ENCODE measurements around the gene ADAMTS20.

Gene ADAMTS20

DNA sequence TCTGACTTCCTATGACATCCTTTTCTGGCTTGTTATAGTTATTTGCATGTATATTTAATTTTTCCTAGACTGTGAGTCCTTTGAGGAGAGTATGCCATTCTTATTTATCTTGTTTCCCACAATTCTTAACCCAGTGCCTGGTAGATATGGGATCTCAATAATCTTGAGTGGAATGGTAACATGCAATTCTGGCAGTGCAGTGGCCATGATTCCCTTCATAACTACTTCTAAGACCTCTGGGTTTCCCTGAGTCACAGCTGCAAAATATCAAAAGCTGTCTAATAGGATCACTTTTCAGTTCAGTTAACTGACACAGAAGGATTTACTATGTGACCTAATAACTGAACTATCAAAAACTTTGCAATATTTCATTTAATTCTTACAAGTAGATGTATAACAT lies 135.0 kb downstream of the ADAMTS20 start:
- H3K36me3 ChIP-seq (ENCODE audit: control insufficient read depth, insufficient read depth, low read length): no peaks in the 10 kb centered on the region
- no peak overlapping the region for H3K4me3 ChIP-seq (ENCODE audit: extremely low read depth, insufficient read depth, low read length, poor library complexity, severe bottlenecking)
- H3K9me3 ChIP-seq (ENCODE audit: control insufficient read depth, low read length): no peaks in the 10 kb centered on the region
- no peaks in the 10 kb centered on the region for H3K4me1 ChIP-seq (ENCODE audit: control insufficient read depth, insufficient read depth, low read length, poor library complexity, severe bottlenecking)
- H3K27ac ChIP-seq (ENCODE audit: low read depth, low read length, severe bottlenecking): no peak overlapping the region

DNA sequence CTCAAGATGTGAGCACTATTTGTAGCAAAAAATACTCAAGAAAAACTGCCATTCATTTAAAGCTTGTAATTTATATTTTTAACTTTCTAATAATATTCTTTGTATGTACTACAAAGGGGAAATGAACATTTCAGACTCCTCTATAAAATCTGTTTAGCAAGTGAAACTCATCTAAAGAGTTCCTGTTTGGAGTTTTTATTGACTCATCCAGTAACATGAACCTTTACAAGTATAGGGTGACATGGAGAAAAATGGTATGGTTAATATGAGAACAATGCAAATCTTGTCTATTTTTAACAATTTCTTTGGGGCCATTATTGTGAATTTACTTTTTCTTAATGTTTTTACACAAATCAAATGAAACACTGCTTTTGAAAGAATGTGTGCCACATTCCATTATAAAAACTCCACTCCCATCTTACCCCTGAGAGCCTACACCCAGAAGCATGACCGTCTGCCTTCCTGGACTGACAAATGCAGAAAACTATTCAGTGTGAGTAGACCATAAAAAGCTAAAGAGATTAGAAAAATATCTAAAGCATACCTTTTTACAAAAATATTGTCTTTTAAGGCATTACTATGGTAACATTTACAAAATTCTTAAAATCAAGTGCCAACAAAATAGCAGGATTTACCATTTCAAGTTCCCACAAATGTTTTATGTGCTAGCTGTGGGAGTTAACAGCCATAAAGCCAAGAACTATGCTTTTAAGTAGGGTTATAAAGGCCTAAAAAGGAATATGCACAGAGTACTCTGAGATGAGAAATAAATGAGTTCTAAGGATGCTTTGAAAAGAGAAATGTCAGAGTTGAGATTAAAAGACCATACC lies 144.0 kb downstream of the ADAMTS20 start:
- Histone ChIP-seq H3K36me3 (ENCODE audit: control insufficient read depth, insufficient read depth, low read length) (no peaks in the 10 kb centered on the region), H3K27ac (ENCODE audit: low read depth, low read length, severe bottlenecking) (peak overlapping the region; percentile 42), H3K9me3 (ENCODE audit: control insufficient read depth, low read length) (no peaks in the 10 kb centered on the region), H3K4me1 (ENCODE audit: control insufficient read depth, insufficient read depth, low read length, poor library complexity, severe bottlenecking) (no peaks in the 10 kb centered on the region), H3K4me3 (ENCODE audit: extremely low read depth, insufficient read depth, low read length, poor library complexity, severe bottlenecking) (no peak overlapping the region)
- WGBS, 2 experiments (ENCODE audit: insufficient coverage in 2 of 2): no CpG with 5 or more reads among the region's 1 CpG

DNA sequence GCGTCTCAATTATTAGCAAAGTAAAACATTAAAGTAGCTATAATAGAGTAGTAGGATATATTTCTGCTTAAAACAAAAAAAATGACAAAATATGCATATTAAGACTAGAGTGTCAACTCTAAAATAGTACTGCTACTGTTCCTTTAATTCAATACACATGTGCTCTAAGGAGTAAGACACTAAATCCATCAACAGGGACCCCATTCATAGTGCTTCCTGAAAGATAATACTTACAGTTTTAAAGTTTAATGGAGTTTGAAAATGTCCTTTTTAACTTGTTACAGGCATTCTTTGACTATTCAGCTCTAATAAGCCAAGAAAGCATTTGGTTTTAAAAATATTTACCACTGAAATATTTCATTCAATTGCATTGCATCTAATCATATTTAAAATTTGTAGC lies 145.2 kb downstream of the ADAMTS20 start:
- no peak overlapping the region for H3K27ac ChIP-seq (ENCODE audit: low read depth, low read length, severe bottlenecking)
- WGBS, 2 experiments (ENCODE audit: insufficient coverage in 2 of 2): no CpG with 5 or more reads among the region's 1 CpG
- H3K9me3 ChIP-seq (ENCODE audit: control insufficient read depth, low read length): no peaks in the 10 kb centered on the region
- H3K4me1 ChIP-seq (ENCODE audit: control insufficient read depth, insufficient read depth, low read length, poor library complexity, severe bottlenecking): no peaks in the 10 kb centered on the region
- no peaks in the 10 kb centered on the region for H3K36me3 ChIP-seq (ENCODE audit: control insufficient read depth, insufficient read depth, low read length)
- H3K4me3 ChIP-seq (ENCODE audit: extremely low read depth, insufficient read depth, low read length, poor library complexity, severe bottlenecking): no peak overlapping the region

DNA sequence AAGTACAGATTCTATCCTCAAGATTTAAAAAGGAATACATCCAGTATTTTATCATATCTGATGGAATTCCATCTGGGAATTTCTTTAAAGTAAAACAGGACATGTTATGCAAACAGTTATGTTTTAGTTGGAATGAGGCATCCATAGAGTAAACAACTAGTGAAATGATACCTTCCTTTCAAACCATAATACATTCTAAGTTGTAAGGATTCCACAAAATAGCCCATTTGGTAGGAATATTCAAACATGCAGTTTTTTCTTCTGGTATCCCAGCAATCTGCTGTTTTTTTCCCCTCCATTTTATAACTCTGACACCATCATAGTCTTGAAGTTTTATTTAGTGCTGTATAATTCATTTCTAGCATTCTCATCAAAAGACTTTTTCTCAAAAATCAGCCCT lies 149.6 kb downstream of the ADAMTS20 start:
- no peak overlapping the region for H3K27ac ChIP-seq (ENCODE audit: low read depth, low read length, severe bottlenecking)
- no peaks in the 10 kb centered on the region for H3K9me3 ChIP-seq (ENCODE audit: control insufficient read depth, low read length)
- no peaks in the 10 kb centered on the region for H3K36me3 ChIP-seq (ENCODE audit: control insufficient read depth, insufficient read depth, low read length)
- H3K4me3 ChIP-seq (ENCODE audit: extremely low read depth, insufficient read depth, low read length, poor library complexity, severe bottlenecking): no peak overlapping the region
- no peaks in the 10 kb centered on the region for H3K4me1 ChIP-seq (ENCODE audit: control insufficient read depth, insufficient read depth, low read length, poor library complexity, severe bottlenecking)

DNA sequence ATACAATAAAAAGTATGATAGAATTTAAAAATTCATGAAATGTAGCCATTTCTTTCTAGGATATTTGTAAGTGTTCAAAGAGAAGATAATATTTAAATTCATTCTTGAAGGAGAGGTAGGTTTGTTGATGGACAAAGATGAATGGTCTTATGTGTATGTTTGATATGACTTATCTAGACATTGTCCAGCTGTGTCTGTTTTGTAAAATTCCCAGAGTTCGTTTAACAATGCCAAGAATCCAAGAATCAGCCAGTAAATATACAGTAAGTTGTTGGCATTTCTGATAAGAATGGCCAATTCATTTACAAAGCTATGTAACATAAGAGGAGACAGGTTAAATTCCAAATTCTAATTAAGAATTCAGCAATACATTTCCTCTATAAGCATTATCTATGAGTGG lies 150.9 kb downstream of the ADAMTS20 start:
- H3K4me1 ChIP-seq (ENCODE audit: control insufficient read depth, insufficient read depth, low read length, poor library complexity, severe bottlenecking): no peaks in the 10 kb centered on the region
- no peak overlapping the region for H3K27ac ChIP-seq (ENCODE audit: low read depth, low read length, severe bottlenecking)
- no peaks in the 10 kb centered on the region for H3K36me3 ChIP-seq (ENCODE audit: control insufficient read depth, insufficient read depth, low read length)
- no CpG with 5 or more reads among the region's 1 CpG for WGBS, 2 experiments (ENCODE audit: insufficient coverage in 2 of 2)
- no peak overlapping the region for H3K4me3 ChIP-seq (ENCODE audit: extremely low read depth, insufficient read depth, low read length, poor library complexity, severe bottlenecking)
- no peaks in the 10 kb centered on the region for H3K9me3 ChIP-seq (ENCODE audit: control insufficient read depth, low read length)

DNA sequence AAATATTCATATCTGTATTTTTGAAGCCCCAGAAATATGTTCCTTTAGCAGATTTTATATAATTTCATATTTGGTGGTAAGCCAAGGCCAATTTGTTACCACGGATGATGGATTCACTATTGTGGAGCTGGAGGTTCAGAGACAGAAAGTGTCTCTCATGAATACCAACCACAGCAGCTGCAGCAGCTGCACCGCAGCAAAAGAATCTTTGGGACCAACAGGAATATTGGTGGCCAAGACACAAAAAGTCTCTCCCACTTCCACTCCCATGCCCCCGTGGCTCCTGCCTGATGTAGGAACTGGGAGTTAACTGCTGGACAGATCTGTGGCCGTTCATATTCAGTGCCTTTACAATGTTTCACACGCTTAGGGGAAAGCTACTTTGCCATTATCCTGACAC lies 155.3 kb downstream of the ADAMTS20 start:
- H3K4me1 ChIP-seq (ENCODE audit: control insufficient read depth, insufficient read depth, low read length, poor library complexity, severe bottlenecking): no peaks in the 10 kb centered on the region
- H3K27ac ChIP-seq (ENCODE audit: low read depth, low read length, severe bottlenecking): no peak overlapping the region
- no peaks in the 10 kb centered on the region for H3K36me3 ChIP-seq (ENCODE audit: control insufficient read depth, insufficient read depth, low read length)
- 96 to 100% methylated on average over 2 to 4 of the region's 5 CpGs for WGBS, 2 experiments (ENCODE audit: insufficient coverage in 2 of 2)
- no peak overlapping the region for H3K4me3 ChIP-seq (ENCODE audit: extremely low read depth, insufficient read depth, low read length, poor library complexity, severe bottlenecking)
- no peaks in the 10 kb centered on the region for H3K9me3 ChIP-seq (ENCODE audit: control insufficient read depth, low read length)

DNA sequence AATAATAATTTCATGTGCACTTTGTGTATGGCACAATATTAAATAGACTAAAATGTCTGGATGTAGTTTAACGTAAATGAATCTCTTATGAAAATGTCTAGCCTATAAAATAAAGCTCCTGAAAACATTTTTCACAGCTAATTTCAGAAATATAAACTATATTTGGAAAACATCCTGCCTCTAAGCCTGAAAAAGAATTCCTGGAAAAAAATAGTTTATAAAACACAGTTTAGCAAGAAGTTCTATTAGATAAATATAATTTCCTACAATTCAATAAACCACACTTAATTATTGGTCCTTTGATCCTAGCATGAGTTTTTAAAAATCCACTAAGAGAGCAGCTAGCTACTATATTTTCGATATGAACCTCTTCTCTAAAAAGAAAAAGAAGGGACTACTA lies 159.9 kb downstream of the ADAMTS20 start:
- Histone ChIP-seq H3K9me3 (ENCODE audit: control insufficient read depth, low read length) (no peaks in the 10 kb centered on the region), H3K4me1 (ENCODE audit: control insufficient read depth, insufficient read depth, low read length, poor library complexity, severe bottlenecking) (no peaks in the 10 kb centered on the region), H3K36me3 (ENCODE audit: control insufficient read depth, insufficient read depth, low read length) (no peaks in the 10 kb centered on the region), H3K4me3 (ENCODE audit: extremely low read depth, insufficient read depth, low read length, poor library complexity, severe bottlenecking) (no peak overlapping the region), H3K27ac (ENCODE audit: low read depth, low read length, severe bottlenecking) (no peak overlapping the region)
- WGBS, 2 experiments (ENCODE audit: insufficient coverage in 2 of 2): no CpG with 5 or more reads among the region's 2 CpGs

DNA sequence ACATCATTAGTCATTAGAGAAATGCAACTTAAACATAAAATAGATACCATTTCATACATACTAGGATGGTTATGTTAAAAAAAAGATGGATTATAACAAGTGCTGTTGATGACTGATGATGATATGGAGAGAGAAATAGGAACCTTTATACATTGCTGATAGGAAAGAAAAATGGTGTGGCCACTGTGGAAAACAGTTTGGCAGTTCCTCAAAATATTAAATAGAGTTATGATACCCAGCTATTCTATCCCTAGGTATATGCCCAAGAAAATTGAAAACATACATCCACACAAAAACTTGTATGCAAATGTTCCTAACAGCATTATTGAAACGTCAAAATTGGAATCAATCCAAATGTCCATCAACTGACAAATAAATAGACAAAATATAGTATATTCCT lies 170.1 kb downstream of the ADAMTS20 start:
- no peak overlapping the region for H3K4me3 ChIP-seq (ENCODE audit: extremely low read depth, insufficient read depth, low read length, poor library complexity, severe bottlenecking)
- no peak overlapping the region for H3K27ac ChIP-seq (ENCODE audit: low read depth, low read length, severe bottlenecking)
- H3K4me1 ChIP-seq (ENCODE audit: control insufficient read depth, insufficient read depth, low read length, poor library complexity, severe bottlenecking): no peaks in the 10 kb centered on the region
- no peaks in the 10 kb centered on the region for H3K36me3 ChIP-seq (ENCODE audit: control insufficient read depth, insufficient read depth, low read length)
- WGBS, 2 experiments (ENCODE audit: insufficient coverage in 2 of 2): no CpG with 5 or more reads among the region's 1 CpG
- H3K9me3 ChIP-seq (ENCODE audit: control insufficient read depth, low read length): no peaks in the 10 kb centered on the region

DNA sequence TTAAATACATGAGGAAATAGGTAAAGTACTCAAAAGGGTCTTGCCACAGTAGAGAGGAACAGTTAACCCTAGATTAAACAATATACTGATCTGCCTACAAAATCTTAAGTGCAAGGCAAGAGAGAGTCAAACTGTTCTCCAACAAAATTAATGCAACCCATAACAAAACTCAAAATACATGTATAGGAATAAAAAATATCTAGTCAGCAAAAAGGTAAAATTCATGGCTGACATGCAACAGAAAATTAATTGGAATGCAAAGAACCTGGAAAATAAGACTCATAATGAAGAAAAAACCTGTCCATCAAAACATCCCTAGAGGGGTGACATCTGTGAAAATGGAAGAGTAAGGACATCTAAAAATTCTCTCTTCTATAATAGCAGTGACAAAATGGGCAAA lies 173.6 kb downstream of the ADAMTS20 start:
- no peaks in the 10 kb centered on the region for H3K9me3 ChIP-seq (ENCODE audit: control insufficient read depth, low read length)
- no peak overlapping the region for H3K4me3 ChIP-seq (ENCODE audit: extremely low read depth, insufficient read depth, low read length, poor library complexity, severe bottlenecking)
- H3K27ac ChIP-seq (ENCODE audit: low read depth, low read length, severe bottlenecking): no peak overlapping the region
- no peaks in the 10 kb centered on the region for H3K4me1 ChIP-seq (ENCODE audit: control insufficient read depth, insufficient read depth, low read length, poor library complexity, severe bottlenecking)
- H3K36me3 ChIP-seq (ENCODE audit: control insufficient read depth, insufficient read depth, low read length): no peaks in the 10 kb centered on the region

DNA sequence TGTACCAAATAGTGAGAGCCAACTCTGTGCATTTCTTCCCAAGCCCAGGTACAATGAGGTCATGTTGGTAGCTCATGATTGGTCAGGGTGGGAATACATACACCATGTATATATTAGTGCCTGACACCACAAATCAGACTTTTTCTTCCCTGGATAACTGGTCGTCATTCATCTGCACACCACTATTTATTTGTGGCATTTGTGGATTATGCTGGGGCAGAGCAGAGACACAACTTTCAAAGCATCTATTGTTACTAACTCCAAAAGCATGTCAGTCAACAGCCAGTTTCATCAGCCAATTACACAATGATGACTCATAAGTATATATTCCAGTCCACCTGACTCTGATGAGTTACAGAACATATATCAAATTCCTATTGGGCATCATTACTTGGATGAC lies 181.7 kb downstream of the ADAMTS20 start:
- no peaks in the 10 kb centered on the region for H3K4me1 ChIP-seq (ENCODE audit: control insufficient read depth, insufficient read depth, low read length, poor library complexity, severe bottlenecking)
- no peak overlapping the region for H3K27ac ChIP-seq (ENCODE audit: low read depth, low read length, severe bottlenecking)
- no CpG with 5 or more reads among the region's 1 CpG for WGBS, 2 experiments (ENCODE audit: insufficient coverage in 2 of 2)
- no peaks in the 10 kb centered on the region for H3K36me3 ChIP-seq (ENCODE audit: control insufficient read depth, insufficient read depth, low read length)
- H3K4me3 ChIP-seq (ENCODE audit: extremely low read depth, insufficient read depth, low read length, poor library complexity, severe bottlenecking): no peak overlapping the region
- no peaks in the 10 kb centered on the region for H3K9me3 ChIP-seq (ENCODE audit: control insufficient read depth, low read length)

DNA sequence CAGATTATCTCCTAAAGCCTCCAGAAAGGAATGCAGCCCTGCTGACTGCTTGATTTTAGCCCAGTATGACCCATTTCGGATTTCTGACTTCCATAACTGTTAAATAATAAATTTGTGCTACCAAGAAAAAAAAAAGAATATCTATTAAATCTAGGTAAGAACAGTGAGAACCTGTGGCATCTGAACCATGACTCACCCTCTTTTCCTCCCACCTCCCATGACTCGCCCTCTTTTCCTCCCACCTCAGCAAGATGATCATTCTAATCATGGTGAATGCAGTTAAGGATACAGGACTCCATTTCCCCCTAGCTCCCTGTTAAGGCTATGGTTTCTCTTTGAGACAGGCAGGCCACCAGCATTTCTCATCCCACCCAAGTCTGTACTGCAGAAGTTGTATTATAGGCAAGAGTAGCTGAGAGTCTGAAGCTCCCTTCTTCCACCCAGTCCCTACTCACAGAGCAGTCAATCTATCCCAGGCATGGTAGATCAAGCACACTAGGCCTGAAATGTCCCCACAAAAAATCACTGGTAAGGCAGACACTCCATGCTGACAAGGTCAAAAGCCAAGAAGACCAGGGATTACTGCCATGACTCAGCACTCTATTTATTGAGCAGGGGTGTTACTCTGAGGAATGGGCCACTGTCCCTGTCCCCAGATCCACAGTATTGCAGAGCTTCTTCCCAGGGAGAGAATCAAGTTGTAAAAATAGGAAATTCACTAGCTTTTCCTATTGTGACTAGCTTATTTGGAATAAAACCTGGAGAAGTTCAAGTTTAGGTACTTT lies 188.9 kb downstream of the ADAMTS20 start:
- WGBS, 2 experiments (ENCODE audit: insufficient coverage in 2 of 2): 80 to 86% methylated on average over 1 of the region's 2 CpGs
- Histone ChIP-seq H3K9me3 (ENCODE audit: control insufficient read depth, low read length) (no peaks in the 10 kb centered on the region), H3K4me3 (ENCODE audit: extremely low read depth, insufficient read depth, low read length, poor library complexity, severe bottlenecking) (no peak overlapping the region), H3K36me3 (ENCODE audit: control insufficient read depth, insufficient read depth, low read length) (no peaks in the 10 kb centered on the region), H3K27ac (ENCODE audit: low read depth, low read length, severe bottlenecking) (no peak overlapping the region), H3K4me1 (ENCODE audit: control insufficient read depth, insufficient read depth, low read length, poor library complexity, severe bottlenecking) (no peaks in the 10 kb centered on the region)
